ENCODE measurements around the gene SH2D2A.

DNA sequence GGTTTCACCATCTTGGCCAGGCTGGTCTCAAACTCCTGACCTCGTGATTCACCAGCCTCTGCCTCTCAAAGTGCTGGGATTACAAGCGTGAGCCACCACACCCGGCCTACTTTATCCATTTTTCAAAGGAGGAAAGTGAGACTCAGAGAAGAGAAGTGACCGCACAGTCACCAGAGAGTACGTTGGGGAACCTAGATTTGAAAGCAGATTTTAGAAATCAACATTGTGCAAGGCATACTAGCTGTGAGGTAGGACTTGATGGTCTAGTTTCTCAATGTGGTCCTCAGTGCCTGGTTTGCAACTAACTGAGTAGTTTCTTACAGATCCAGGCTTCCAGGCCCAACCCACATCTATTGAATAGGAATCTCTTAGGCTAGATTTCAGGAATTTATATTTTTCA is 51.0 kb downstream of the SH2D2A start:
- TF ChIP-seq, protein P1, sequence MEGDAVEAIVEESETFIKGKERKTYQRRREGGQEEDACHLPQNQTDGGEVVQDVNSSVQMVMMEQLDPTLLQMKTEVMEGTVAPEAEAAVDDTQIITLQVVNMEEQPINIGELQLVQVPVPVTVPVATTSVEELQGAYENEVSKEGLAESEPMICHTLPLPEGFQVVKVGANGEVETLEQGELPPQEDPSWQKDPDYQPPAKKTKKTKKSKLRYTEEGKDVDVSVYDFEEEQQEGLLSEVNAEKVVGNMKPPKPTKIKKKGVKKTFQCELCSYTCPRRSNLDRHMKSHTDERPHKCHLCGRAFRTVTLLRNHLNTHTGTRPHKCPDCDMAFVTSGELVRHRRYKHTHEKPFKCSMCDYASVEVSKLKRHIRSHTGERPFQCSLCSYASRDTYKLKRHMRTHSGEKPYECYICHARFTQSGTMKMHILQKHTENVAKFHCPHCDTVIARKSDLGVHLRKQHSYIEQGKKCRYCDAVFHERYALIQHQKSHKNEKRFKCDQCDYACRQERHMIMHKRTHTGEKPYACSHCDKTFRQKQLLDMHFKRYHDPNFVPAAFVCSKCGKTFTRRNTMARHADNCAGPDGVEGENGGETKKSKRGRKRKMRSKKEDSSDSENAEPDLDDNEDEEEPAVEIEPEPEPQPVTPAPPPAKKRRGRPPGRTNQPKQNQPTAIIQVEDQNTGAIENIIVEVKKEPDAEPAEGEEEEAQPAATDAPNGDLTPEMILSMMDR (IDR thresholded peaks at IDR 0.05), result no peak
- TF ChIP-seq POLR2A (IDR thresholded peaks at IDR 0.05) (no peak), POLR2AphosphoS5 (IDR thresholded peaks at IDR 0.05) (no peak)
